ENCODE measurements around the gene AIP.

Gene AIP

DNA sequence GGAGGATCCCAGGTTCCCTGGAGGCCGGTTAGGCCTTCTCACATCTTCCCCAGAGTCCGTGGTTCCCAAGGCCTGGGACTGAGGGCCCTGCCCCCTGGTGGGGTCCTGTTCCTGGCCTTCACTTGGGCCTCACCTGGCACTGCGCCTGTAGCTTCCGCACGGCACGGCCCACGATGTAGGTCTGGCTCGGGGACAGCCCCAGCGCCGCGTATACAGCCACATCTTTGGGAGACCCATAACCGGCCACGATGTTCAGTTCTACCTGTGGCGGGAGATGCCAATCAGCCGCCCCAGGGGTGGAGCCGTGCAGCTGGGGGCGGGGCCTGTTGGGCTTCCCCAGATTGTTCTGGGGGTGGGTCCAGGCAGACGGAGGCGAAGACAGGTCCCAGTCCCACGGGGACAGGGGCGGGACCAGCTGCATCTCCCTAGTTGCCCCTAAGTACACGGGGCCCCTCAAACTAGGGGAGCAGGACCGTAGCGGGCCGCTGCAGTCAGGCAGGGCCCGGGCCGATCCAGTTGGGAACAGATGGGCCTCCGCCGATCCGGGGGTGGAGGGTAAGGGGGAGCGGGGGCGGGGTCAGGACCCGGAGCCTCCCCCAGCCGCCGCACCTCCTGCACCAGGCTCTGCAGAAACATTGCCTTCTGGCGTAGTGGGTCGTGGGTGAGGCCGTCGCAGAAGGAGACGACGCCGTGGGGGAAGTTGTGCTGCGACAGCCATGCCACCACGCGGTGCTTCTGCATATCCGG lies 10.1 kb downstream of the AIP start:
- DNase-seq (ENCODE audit: low read depth, low spot score): no peak

DNA sequence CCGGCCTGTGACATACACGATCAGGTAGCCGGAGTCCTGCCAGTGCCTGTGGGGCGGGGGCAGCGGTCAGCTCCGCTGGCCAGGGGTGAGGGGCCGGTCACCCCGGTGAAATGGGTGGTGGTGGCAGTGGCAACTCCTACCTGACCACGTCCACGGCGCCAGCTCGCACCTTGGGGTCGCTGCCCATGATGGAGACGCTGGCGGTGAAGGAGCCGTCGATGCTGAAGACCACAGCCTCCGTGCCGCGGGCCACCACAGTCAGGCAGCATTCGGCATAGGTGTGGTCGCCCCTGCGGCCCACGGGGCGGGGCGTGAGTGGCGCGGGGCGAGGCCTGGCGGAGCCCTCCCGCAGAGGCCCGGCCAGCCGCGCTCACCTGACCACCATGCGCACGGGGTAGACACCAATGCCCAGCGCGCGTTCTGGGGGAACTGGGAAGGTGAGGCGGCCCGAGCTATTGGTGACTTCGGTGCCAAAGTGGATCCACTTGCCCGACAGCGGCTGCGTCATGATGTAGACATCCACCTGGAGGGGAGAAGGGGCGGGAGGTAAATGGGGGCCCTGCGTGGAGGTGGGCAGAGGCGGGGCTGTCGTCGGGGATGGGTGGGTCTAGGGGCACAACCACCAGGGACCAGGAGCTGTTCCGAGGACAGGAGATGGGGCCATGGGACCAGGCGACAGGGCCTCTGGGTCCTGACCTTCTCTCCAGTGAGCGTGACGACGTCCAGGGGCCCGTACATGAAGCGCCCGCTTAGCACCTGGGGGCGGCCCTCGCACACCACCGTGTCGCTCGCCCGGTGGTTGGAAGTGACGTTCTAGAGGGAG lies 10.9 kb downstream of the AIP start:
- DNase-seq (ENCODE audit: low read depth, low spot score): no peak

DNA sequence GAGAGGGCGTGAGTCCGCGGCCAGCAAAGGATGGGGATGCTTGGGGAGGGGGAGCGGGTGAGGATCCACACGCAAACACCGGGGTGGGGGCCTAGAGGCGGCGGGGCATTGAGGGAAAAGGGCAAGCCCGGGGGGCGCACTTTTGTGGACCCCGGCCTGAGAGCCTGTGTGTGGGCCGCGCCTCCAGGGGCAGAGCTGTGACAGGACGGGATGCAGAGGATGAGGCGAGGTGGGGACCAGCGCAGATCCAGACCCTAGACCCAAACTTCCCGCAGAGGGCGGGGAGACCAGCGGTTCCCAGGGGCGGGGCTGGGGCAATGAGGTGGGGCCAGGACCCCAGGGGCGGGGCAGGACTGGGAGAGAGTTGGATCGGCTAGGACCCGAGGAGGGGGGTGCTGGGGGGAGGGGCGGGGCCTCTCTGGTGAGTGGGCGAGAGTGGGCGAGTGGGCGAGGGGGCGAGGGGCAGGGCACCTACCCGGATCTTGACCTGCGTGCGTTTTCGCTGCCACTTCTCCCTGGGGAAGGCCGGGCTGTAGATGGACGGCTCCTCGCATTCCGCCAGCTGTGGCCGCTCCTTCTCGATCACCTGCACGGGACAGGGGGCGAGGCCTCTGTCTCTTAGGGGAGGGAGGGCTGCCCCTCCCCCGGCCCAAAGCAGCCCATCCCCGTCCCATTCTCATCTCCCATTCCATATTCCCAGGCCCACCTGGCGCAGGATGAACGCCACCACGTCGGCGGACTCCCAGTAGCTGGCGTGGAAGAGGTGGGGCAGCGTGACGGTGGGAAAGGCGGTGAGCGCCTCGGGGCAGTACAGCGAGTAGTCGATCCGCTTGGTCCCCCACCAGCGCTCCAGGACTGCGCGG lies 11.8 kb downstream of the AIP start:
- DNase-seq (ENCODE audit: low read depth, low spot score): no peak

DNA sequence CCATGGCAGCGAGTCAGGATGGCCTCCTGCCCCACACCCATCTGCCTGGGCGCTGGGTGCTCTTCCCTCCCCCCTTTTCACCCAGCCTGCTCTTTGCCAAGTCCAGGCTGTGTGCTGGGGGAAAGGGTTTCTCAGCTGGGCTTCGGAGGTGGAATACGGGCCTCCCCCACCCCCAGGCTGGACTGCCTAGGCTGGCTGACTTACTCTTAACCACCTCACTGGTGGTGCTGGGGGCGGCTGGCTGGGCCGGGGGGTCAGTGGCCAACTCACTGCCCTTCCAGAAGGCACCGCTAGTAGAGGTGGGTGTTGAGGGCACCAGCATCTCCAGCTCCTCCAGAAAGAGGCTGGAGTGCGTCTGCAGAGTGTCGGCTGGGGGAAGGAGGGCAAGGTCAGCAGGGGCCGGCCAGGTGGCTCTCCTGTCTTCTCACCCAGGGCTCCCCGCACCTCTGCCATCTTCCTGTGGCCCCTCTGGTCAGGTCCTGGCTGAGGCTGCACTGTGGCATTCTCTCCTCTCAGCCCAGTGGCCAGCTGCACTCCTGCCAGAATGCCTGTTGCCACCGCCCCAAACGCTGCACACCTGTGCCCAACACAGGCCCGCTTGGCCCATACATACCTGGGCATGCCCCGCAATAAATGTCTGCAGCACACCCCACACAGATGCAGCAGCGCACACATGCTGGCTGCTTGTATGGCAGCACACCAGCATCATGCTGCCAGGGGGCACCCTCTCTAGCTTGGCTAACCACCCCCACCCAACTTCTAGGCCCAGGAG lies 12.6 kb downstream of the AIP start:
- DNase-seq (ENCODE audit: low read depth, low spot score): no peak

DNA sequence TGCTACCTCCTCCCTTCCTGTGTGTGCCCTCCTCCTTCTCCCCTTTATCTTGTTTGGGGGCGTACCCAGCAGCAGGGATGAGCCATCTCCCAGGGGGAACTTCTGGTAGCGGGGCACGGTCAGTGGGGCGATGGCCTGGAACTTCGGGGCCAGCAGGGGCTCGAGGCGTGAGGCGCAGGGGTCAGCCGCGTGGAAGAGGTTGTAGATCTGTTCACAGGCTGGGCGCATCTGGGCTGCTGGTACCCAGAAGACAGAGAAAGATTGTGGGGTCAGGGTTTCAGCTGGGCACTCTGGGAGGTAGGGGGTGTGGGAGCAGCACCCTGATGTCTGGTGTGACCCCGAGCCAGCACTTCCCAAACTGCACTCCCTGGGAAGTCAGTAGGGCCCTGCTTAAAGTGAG lies 13.3 kb downstream of the AIP start:
- DNase-seq (ENCODE audit: low read depth, low spot score): no peak

DNA sequence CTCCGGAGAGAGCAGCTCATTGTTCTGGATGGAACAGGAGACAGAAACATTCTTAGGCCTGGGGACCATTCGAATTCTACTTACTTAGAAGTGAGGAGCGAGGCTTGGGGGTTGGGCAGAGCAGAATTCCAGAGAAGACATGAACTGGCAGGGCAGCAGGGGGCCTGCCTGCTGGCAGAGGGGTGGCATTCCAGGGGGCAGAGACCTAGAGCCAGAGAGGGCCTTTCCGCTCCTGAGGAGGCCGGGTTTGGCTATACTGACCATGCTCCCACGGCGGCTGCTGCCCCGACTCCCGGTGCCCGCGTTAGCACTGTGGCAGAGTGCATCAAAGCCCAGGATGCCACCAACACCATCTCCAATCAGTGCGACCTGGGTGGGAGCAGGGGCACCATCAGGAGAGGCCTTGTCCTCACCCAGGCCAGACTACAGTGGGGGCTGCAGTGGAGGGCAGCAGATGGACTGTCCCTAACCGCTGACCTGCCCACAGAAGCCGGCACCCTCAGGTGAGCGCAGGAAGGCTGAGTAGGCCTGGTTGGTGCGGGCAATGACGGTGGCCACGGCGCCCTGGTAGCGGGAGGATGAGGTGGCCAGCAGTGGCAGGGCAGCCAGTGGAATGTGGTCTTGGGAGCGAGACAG lies 14.9 kb downstream of the AIP start:
- no peak for DNase-seq (ENCODE audit: low read depth, low spot score)

DNA sequence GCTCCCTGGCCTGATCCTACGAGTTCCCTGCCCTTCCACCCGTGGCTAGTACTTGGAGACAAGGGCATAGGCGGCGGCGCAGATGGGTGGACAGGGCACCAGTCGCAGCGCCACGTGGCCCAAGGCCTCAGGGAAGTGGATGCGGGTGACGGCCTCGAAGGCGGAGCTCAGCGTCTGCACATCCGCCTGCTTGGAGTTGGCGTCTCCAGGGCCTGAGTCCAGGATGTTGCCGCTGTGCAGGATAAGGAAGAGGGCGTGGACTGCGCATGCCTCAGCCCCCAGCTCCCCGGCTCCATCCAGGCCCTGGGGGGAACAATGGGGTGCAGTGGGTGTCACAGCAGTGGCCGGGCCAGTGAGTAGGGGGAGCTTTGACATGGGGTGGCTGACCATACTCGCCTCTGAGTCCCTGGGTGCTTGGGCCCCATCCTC lies 15.7 kb downstream of the AIP start:
- DNase-seq (ENCODE audit: low read depth, low spot score): no peak

DNA sequence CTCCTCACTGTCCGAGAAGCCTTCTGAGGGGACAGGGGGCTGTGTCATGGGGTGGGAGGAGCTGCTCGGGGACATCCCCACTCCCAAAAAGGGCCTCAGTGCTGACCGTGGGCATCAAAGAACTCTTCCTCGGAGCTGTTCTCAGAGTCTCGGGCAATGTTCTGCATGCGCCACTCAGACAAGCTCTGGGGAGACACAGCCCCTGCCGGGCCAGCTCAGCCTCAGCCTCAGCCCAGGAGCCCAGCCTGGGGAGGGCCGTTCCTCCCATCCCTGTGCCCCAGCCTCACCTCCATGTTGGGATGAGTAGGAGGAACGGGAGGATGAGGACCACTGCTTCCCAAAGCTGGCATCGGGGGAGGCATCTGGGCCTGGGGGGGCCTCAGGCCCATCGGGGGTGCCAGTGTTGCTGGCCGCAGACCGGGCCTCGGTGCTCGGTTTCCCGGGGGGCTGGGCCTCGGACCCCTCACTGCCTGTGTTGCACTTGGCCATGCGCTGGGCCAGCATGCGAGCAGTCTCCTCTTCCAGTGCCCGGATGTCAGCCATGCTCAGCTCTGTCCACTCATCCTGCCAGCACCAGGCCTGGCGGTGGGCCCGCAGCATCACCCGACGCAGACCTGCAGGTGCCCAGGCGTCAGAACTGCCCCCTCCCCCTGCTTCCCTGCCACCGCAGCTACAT lies 17.1 kb downstream of the AIP start:
- DNase-seq (ENCODE audit: low read depth, low spot score): no peak

DNA sequence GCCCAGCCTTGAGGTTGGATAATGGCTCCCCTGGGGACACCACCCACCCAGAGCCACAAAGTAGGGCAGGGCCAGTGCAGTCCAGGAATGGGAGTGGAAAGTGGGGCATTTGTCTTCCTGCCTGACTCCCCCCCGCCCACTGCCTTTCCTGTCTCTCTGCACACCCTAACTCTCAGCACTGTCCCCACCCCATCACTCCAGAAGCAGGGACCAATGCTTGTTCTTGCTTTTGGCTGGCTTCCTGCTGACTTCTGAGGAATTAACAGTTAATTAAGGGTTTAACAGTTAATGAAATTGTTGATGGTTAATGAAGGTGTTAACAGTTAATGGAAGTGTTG lies 17.6 kb downstream of the AIP start:
- no peak for DNase-seq (ENCODE audit: low read depth, low spot score)

DNA sequence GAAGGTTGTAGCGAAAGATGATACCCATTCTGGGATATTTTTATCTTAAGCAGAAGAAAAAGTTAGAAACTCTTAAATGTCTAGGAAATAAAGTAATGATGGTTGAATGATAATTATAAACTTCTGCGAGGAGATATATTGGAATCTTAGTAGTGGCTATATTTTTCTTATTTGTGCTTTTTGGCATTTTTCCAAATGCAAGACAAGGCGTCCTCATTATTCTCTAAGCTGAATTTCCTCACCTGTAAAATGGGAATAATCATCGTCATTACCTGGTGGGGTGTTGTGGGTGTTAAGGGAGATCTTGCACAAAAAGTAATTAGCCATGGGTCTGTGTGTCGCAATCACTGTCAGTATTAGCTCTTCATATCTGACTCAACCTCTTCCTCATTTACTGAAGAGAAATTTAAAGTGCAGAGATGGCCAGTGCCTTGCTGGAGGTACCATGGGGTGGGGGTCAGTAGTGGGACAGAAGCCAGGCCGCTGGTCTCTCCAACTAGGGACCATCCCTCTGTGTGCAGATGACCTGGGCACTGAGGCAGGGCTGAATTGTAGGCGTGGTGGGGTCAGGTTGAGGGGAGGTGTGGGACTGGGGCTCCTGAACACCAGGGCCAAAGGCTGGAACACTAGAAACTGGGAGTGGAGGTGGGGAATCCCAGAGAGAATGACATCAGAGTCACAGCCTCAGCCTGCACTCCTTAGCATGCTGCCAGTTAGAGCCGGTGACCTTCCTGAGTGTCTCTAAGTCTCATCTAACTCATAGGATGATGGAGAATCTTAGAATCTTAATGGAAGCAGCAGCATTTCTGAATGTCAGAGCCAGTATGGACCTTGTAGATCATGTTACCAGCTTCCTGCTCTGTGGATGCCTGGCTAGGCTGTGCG lies 18.2 kb downstream of the AIP start:
- no peak for DNase-seq (ENCODE audit: low read depth, low spot score)

DNA sequence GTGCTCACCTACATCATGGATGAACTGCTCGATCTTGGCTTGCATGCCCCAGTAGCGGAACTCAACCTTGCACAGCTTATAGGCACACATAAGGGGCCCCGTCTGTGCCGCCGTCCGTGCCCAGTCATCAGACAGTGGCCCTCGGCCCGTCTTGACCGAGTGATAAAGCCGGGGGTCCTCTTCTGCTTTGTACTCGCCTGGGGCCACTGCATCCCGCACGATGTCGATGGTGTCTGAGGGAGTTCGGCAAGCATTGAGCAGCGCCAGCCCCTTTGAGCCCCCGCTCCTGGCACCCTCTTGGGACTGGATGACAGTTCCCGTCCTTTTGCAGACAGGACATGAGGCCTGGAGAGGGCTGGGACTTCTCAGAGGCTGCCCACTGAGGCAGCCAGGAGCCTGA lies 19.0 kb downstream of the AIP start:
- DNase-seq (ENCODE audit: low read depth, low spot score): no peak

DNA sequence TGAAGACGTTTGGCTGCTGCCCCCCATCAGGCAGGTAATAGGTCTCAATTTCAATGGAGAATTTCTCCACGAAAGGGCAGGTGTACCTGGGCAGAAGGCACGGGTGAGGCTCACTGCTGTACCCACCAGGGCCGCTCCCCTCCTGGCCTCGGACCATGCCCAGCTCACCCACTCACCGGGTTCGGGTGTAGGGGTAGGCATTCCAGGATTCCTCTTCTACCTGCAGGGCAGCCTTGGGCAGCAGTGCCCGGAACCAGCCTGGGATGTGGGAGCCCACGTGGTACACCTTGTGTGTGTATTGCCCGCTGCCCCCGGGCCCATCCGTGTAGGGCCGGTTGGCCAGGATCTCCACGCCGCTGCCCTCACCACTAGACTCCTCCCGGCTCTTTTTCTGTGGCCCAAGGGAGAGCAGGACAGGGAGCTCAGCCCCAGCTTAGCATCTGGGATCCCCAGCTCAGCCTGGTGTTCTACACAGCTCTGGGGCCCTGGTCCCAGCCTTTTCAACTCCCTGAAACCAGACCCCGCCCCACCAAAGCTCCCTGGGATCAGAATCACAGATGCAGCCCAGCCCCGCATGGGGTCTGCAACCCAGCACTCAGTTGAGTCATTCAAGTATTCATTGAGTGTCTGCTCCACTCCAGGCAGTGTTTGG lies 19.6 kb downstream of the AIP start:
- no peak for DNase-seq (ENCODE audit: low read depth, low spot score)

DNA sequence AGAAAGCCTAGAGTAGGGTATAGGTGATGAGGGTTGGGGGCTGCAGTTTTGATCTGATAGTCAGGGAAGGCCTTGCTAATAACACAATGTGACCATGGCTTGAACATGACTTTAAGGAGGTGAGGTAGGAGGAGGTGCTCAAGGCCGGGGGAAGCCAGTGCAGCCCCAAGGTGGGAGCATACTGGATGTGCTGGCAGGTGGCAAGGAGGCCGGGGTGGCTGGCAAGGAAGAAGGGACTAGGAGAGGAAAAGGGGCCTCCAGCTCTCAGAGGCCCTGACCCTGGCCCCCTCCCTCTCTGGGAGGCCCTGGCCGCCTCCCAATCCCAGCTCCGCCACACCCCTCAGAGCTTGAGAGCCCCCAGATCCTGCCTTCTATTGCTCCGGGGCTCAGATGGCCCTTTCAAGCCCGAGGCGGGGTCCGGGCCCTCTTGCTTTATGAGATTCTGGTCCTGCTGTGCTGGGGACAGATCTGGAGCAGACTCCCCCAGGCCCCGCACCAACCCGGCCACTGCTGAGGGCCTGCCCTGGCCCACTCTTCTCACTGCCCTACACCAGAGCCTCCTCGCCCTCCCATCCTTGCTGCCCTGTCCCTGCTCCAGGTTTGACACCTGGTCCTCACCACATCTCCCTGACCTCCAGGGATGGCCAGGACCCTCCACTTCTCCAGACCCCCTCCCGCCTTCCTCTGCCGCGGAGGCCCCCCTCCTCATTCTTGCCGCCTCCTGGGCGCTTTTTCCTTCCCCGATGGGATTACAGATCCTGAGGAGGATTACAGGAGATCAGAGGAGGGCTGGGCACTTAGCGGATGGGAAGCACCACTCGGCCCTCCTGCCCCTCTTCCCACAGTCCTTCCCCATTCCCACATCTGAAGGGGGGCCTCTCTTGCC lies 20.5 kb downstream of the AIP start:
- no peak for DNase-seq (ENCODE audit: low read depth, low spot score)

DNA sequence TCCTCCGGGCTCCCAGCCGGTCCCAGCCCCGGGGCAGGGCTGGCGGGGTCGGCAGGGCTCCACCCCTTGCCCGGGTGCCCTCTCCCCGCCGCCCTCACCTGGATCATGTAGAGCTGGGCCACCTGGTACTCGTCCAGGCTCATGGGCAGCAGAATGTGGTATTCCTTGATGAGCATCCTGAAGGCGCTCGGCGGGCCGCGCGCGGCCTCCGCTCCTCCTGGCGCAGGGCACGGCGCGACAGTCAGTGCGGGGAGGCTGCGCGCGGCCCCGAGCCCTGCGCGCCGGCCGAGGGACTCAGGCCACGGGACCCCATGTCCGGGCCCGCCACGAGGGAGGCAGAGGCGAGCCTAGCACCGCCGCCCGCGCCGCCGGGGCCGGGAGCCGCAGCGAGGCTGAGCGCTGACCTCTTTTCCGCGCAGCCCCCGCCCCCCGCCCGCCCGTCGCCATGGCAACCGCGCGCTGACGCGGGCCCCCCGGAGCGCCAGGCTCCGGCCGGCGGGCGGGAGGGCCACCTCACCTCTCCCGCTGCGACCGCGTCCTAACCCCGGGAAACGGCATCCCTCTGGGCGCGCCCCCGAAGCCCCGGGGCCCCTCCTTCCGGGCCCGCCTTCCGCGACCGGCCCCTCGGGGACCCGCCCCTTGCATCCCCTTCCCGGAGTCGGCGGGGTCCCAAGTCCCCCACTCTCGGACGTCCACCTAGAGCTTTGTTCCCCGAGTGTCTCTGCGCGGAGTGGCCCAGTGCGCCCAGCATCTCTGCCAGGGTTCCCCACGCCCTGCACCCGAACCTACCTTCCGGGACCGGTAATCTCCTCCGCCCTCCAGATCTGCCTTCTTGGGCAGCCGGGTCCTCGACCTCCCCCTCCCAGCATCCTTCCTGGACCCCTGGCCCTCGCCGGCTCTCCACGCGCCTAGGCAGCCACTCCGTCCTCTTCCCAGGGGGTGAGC lies 21.5 kb downstream of the AIP start:
- peak; percentile 73 for DNase-seq (ENCODE audit: low read depth, low spot score)

DNA sequence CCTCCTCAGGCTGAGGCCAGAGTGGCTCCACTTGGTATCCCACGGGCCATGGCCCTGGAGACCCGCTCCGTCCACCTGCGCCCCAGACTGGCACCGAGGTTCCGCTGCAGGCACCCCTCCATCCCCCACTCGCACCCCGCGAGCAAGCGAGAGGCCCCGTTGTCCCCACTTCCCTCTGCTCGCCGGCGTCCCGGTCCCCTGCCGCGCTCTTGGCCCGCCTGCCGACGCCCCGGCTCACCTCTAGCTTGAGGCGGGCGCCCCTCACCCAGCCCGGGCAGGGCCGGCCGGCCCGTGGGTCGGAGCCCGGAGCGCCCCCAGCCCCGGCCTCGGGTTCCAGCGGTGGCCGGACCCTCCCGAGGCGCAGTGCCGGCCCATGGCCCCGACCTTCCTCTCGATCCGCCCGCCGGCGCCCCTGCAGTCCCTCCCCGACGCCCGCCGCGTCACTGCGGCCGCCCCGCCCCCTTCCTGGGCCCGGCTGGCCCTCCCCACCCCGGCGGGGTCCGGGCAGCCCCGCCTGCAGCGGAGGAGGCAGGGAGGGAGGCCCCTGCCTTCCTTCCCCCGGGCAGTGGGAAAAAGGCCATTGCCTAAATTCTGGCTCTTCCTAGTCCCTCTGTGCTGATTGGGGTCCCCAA lies 22.2 kb downstream of the AIP start, which contains the start of gene PITPNM1:
Gene PITPNM1 (minus strand): TSS at position 414 of the 632 bp plus-strand sequence. CDS start 1,183 bp downstream, outside the sequence.
- DNase-seq (ENCODE audit: low read depth, low spot score): peak; percentile 86

Data from astrocyte of the hippocampus (primary cell).